Measurements from ENCODE around the gene HGFAC.

Gene HGFAC

DNA sequence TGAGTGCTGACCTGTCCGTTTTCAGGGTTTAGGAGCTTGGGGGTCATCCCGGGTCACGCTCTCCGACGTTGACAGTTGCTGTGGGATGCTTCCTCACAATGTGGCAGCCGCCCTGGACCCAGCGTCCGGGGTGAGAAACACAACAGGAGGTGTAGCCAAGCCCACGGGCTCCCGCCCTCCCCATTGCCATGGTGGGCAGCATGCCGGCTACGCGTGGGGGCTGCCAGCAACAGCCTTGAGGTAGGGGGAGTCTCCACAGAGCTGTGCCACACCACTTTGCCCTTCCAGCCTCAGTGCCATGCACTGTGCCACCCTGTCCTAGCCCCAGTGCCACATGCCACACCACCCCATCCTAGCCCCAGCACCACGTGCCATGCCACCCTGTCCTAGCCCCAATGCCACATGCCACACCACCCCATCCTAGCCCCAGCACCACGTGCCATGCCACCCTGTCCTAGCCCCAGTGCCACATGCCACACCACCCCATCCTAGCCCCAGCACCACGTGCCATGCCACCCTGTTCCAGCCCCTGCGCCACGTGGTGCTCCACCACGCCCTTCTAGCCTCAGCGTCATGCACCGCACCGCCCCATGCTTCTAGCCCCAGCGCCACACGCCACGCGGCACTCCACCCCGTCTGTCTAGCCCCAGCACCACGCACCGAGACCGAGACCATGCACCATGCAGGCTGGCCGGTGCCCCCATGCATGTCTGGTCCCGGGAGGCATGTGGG is 8.5 kb upstream of the HGFAC start:
- Histone ChIP-seq H3K9ac (no peak overlapping the region), H2AFZ (no peak overlapping the region), H3K4me2 (ENCODE audit: low read length) (no peak overlapping the region), H3K79me2 (no peaks in the 10 kb centered on the region), H3K36me3 (ENCODE audit: control insufficient read depth, insufficient read depth, low read length) (no peaks in the 10 kb centered on the region), H3K9me3 (ENCODE audit: control insufficient read depth, low read length) (no peaks in the 10 kb centered on the region), H3K27ac (no peak overlapping the region), H3K4me1 (no peaks in the 10 kb centered on the region), H3K27me3 (ENCODE audit: control insufficient read depth, insufficient read depth, low read length) (no peaks in the 10 kb centered on the region), H3K4me3 (ENCODE audit: low read depth, low read length) (no peak overlapping the region)
- TF ChIP-seq, protein P1, sequence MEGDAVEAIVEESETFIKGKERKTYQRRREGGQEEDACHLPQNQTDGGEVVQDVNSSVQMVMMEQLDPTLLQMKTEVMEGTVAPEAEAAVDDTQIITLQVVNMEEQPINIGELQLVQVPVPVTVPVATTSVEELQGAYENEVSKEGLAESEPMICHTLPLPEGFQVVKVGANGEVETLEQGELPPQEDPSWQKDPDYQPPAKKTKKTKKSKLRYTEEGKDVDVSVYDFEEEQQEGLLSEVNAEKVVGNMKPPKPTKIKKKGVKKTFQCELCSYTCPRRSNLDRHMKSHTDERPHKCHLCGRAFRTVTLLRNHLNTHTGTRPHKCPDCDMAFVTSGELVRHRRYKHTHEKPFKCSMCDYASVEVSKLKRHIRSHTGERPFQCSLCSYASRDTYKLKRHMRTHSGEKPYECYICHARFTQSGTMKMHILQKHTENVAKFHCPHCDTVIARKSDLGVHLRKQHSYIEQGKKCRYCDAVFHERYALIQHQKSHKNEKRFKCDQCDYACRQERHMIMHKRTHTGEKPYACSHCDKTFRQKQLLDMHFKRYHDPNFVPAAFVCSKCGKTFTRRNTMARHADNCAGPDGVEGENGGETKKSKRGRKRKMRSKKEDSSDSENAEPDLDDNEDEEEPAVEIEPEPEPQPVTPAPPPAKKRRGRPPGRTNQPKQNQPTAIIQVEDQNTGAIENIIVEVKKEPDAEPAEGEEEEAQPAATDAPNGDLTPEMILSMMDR (IDR thresholded peaks at IDR 0.05): no peak

DNA sequence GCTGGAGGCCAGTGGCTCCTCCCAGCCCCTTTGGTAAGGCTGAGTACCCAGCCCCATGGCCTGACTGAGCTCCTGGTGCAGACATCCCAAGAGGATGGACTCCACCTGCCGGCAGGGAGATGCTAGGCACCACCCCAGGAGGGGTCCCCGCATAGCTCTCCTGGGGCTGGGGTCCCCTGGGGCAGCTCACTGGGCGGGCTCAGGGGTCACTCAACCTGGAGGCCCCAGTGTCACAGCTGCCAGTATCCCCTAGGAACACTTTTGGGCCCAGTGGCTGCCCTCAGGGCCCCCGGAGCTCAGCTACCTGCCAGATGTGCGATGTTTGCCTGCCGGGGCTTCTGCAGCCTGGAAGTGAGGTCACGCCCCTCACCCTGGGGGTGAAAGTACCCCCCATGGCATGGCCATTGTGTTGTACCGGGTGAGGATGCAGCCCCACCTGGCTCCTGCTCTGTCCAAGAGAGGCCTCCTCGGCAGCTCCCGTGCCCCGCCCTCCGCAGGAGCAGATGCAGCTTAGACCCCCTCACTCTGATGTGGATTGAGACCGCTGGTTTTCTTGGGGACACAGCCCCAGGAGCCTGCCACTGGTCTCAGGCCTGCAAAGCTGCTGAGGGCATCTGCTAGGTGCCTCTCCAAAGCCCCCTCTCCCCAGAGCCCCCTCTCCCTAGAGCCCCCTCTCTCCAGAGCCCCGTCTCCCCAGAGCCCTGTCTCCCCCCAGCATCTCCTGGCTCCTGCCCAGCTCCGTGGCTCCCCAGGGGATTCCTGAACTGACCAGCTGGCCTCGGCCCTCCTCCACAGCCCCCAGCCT is 6.7 kb upstream of the HGFAC start:
- Histone ChIP-seq H3K27me3 (ENCODE audit: control insufficient read depth, insufficient read depth, low read length) (no peaks in the 10 kb centered on the region), H3K27ac (no peak overlapping the region), H3K79me2 (no peaks in the 10 kb centered on the region), H3K4me2 (ENCODE audit: low read length) (no peak overlapping the region), H3K36me3 (ENCODE audit: control insufficient read depth, insufficient read depth, low read length) (no peaks in the 10 kb centered on the region), H3K4me1 (no peaks in the 10 kb centered on the region), H3K4me3 (ENCODE audit: low read depth, low read length) (no peak overlapping the region), H2AFZ (no peak overlapping the region), H3K9ac (no peak overlapping the region), H3K9me3 (ENCODE audit: control insufficient read depth, low read length) (no peaks in the 10 kb centered on the region)
- TF ChIP-seq, protein P1 (IDR thresholded peaks at IDR 0.05): no peak

DNA sequence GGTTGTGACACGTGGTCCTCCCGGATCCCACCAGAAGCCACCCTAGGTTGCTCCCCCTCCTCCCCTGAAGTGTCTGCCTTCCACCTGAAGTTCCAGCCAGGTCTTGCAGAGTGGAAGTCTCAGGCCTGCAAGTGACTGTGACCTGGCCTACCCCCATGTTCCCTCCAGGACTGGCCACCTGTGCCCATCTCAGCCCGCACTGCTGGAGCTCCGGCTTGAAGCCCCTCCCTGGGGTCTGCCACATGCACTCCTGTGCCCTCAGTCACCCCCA is 6.1 kb upstream of the HGFAC start:
- H3K4me1 ChIP-seq: no peaks in the 10 kb centered on the region
- no peak overlapping the region for H3K9ac ChIP-seq
- no peaks in the 10 kb centered on the region for H3K36me3 ChIP-seq (ENCODE audit: control insufficient read depth, insufficient read depth, low read length)
- no peak overlapping the region for H2AFZ ChIP-seq
- no peaks in the 10 kb centered on the region for H3K9me3 ChIP-seq (ENCODE audit: control insufficient read depth, low read length)
- no peak overlapping the region for H3K4me2 ChIP-seq (ENCODE audit: low read length)
- H3K79me2 ChIP-seq: no peaks in the 10 kb centered on the region
- H3K4me3 ChIP-seq (ENCODE audit: low read depth, low read length): no peak overlapping the region
- H3K27ac ChIP-seq: no peak overlapping the region
- TF ChIP-seq, protein P1 (IDR thresholded peaks at IDR 0.05): no peak
- H3K27me3 ChIP-seq (ENCODE audit: control insufficient read depth, insufficient read depth, low read length): no peaks in the 10 kb centered on the region

DNA sequence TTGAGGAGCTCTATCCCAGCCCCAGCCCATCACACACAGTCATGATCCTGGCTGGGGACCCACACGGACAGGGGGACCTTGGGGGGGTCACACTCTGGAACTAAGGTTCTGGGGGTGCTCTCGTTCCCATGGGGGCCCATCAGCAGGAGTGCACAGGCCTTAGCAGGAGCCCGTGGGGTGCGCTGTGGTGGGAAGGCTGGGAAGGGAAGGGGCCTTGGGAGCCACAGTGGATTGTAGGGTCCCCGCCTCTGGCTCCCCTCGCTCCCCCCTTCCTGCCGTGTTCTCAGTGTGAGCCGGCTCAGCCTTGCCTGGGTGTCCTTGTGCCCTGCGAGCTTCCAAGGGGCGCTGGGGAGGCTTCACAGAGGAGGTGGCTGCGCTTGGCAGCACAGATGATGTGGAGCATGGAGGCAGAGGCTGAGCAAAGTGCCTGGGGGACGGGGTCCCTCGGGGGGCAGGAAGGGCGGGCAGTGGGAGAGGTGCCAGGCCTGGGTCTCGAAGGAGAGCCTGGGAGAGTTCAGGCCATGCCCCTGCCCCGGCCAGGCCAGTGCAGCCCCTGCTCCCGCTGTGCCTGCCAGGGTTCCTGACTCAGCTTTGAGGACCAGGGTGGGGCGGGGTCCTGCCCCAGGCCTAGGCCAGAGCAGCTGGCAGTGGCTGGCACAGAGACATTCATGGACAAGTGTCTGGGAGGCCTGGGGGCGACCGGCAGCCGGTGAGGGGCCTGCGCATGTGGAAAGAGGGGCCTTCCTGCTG is 5.5 kb upstream of the HGFAC start:
- H3K36me3 ChIP-seq (ENCODE audit: control insufficient read depth, insufficient read depth, low read length): no peaks in the 10 kb centered on the region
- H3K9ac ChIP-seq: no peak overlapping the region
- no peaks in the 10 kb centered on the region for H3K9me3 ChIP-seq (ENCODE audit: control insufficient read depth, low read length)
- H3K27ac ChIP-seq: no peak overlapping the region
- no peaks in the 10 kb centered on the region for H3K4me1 ChIP-seq
- H3K4me2 ChIP-seq (ENCODE audit: low read length): no peak overlapping the region
- TF ChIP-seq, protein P1 (IDR thresholded peaks at IDR 0.05): no peak
- no peaks in the 10 kb centered on the region for H3K27me3 ChIP-seq (ENCODE audit: control insufficient read depth, insufficient read depth, low read length)
- no peak overlapping the region for H3K4me3 ChIP-seq (ENCODE audit: low read depth, low read length)
- H2AFZ ChIP-seq: no peak overlapping the region
- no peaks in the 10 kb centered on the region for H3K79me2 ChIP-seq

Measured in parathyroid adenoma (tissue), 2 donors.